ENCODE results near the gene CACNG3.

DNA sequence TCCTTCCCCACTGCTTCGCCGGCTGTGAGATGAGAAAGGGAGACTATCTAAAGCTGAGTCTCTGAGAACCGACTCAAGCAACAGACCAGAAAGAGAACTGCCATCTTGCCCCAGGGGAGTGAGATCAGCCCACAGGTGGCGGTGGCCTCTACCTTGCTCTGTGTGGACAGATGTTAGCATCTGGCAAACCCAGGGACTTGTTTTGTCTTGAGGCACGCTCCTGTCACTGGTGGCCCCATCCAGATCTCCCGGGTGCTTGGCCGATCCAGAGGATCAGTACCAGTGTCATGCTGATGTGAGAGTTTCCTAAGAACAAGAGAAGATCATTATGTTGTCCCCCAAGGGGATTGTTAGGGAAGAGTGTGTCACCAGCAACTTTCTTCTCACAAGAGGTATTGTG lies 101.4 kb downstream of the CACNG3 start:
- TF ChIP-seq, protein P1, sequence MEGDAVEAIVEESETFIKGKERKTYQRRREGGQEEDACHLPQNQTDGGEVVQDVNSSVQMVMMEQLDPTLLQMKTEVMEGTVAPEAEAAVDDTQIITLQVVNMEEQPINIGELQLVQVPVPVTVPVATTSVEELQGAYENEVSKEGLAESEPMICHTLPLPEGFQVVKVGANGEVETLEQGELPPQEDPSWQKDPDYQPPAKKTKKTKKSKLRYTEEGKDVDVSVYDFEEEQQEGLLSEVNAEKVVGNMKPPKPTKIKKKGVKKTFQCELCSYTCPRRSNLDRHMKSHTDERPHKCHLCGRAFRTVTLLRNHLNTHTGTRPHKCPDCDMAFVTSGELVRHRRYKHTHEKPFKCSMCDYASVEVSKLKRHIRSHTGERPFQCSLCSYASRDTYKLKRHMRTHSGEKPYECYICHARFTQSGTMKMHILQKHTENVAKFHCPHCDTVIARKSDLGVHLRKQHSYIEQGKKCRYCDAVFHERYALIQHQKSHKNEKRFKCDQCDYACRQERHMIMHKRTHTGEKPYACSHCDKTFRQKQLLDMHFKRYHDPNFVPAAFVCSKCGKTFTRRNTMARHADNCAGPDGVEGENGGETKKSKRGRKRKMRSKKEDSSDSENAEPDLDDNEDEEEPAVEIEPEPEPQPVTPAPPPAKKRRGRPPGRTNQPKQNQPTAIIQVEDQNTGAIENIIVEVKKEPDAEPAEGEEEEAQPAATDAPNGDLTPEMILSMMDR (IDR thresholded peaks at IDR 0.05): no peak
- TF ChIP-seq POLR2A (IDR thresholded peaks at IDR 0.05): no peak

Measured in right lobe of liver (tissue), 4 donors.